ENCODE data around the gene CHID1. TPM values are rescaled to one million over a fixed set of nuclear protein-coding genes. Genes with fewer than 3 reads are reported as not detected.
A peak's percentile ranks its signal among the peaks of the same experiment; 100 is the strongest.

Gene CHID1
- total RNA-seq, 1 experiment from 2014 or later = 85.6 TPM

DNA sequence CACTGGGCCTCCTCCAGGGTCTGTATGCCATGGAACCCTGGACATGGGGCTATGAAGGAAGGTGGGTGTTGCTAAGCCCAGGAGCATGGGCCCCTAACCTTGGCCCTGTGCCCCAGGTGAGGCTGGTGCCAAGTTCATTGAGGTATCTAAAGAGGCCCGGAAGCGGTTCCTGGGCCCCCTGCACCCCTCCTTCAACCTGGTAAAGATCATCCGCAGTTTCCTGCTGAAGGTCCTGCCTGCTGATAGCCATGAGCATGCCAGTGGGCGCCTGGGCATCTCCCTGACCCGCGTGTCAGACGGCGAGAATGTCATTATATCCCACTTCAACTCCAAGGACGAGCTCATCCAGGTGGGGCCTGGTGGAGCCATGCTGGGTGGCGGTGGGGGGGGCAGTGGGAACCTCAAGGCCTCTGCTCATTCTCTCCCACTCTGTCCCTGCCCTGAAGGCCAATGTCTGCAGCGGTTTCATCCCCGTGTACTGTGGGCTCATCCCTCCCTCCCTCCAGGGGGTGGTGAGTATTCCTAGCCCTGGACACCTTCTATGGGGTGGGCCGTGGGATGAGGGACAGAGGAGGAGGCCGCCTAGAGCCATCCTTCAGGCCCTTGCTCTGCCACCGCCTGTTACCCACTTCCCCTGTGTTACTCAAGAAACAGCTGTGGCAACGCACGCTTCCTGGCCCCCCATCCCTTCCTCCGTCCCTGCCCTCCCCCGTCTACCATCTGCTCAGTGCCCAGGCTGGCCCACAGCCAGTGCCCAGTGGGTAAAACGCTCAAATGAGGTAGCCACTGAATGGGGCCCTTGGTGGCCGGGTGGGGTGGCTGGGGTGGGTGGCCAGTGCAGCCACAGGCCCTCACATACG is 88.9 kb downstream of the CHID1 start:
- Histone ChIP-seq H3K79me2 (ENCODE audit: low read depth) (peaks cover 19% of the 10 kb centered on the region), H3K27me3 (ENCODE audit: insufficient read depth, low read depth) (no peaks in the 10 kb centered on the region), H3K4me2 (peak overlapping the region; percentile 90), H3K36me3 (ENCODE audit: low read depth) (no peaks in the 10 kb centered on the region), H3K4me3 (peak overlapping the region; percentile 84; the same call in 1 of the 2 replicates), H3F3A (ENCODE audit: insufficient read depth, low read depth) (peaks cover 30% of the 10 kb centered on the region; the same call in 1 of the 2 replicates), H4K20me1 (ENCODE audit: insufficient read depth) (peaks cover 26% of the 10 kb centered on the region), H2AFZ (no peak overlapping the region), H3K4me1 (replicated peaks; ENCODE audit: insufficient read depth) (peaks cover 31% of the 10 kb centered on the region), H3K9me3 (ENCODE audit: insufficient read depth, low read depth) (no peaks in the 10 kb centered on the region), H3K27ac (no peak overlapping the region), H3K9me2 (ENCODE audit: insufficient read depth) (no peaks in the 10 kb centered on the region)
- intact Hi-C loops (cut with micrococcal nuclease; ENCODE audit: unreplicated experiment) = no loop called here
- no peak for TF ChIP-seq EZH2 (IDR thresholded peaks at IDR 0.05; ENCODE audit: low read depth)
- TF ChIP-seq, protein P1, sequence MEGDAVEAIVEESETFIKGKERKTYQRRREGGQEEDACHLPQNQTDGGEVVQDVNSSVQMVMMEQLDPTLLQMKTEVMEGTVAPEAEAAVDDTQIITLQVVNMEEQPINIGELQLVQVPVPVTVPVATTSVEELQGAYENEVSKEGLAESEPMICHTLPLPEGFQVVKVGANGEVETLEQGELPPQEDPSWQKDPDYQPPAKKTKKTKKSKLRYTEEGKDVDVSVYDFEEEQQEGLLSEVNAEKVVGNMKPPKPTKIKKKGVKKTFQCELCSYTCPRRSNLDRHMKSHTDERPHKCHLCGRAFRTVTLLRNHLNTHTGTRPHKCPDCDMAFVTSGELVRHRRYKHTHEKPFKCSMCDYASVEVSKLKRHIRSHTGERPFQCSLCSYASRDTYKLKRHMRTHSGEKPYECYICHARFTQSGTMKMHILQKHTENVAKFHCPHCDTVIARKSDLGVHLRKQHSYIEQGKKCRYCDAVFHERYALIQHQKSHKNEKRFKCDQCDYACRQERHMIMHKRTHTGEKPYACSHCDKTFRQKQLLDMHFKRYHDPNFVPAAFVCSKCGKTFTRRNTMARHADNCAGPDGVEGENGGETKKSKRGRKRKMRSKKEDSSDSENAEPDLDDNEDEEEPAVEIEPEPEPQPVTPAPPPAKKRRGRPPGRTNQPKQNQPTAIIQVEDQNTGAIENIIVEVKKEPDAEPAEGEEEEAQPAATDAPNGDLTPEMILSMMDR (conservative IDR thresholded peaks at IDR 0.05) = no peak
- DNase-seq = peak in 1 of 2 experiments; percentile 30
- CTCF ChIA-PET = no interaction called here
- POLR2A ChIA-PET (ENCODE audit: unreplicated experiment) = interaction anchor here (0.7 kb wide), 1 partner anchor 13 kb away, joined by 13 read pairs; no protein-coding TSS in a partner anchor
- BruUV-seq (replicated peaks) = no TSS peak

DNA sequence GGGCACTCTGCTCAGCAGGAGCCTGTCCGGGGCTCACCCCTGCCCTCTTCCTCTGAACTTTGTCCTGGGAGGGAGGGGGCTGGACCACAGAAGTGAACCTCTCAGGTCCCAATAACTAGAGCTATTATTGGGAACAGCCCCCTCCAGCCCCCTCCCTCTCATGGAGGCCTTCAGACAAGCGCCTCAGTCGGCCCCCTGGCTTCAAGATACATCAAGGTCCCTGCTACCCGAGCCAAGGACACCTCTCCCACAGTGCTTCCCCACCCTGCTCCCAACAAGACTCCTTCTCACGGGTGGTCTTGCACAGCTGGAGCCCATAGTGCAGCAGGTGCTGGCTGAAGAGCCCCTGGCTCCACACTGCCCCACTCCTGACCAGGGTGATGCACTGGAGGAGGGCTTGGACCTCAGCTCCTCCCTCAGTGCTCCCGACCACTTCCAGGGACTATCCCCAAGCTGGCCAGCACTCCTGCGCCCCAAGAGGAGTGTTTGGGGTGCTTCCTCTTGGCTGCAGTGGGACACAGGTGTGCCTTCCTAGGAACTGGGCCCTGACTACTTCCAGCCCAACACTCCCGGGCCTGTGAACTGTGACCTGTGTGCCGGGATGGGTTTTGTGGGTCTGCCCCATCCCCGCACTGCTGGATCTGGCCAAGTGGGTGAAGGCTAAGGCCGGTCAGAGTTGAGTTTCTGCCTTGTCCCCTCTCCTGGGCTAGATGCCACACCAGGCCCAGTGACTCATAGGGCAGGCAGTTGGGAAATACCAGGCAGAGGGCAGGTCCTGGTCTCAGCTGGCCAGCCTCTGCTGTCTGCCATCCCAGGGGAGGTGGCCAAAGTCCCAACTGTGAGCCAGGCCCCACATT is 89.7 kb downstream of the CHID1 start:
- no peak for TF ChIP-seq EZH2 (IDR thresholded peaks at IDR 0.05; ENCODE audit: low read depth)
- TF ChIP-seq, protein P1 (conservative IDR thresholded peaks at IDR 0.05) = no peak
- Histone ChIP-seq H2AFZ (no peak overlapping the region), H3K27ac (peak overlapping the region; percentile 61), H3K36me3 (ENCODE audit: low read depth) (no peaks in the 10 kb centered on the region), H3K4me3 (peak overlapping the region; percentile 84), H3K79me2 (ENCODE audit: low read depth) (peaks cover 19% of the 10 kb centered on the region), H4K20me1 (ENCODE audit: insufficient read depth) (peaks cover 26% of the 10 kb centered on the region), H3F3A (ENCODE audit: insufficient read depth, low read depth) (peaks cover 30% of the 10 kb centered on the region; the same call in 1 of the 2 replicates), H3K9me3 (ENCODE audit: insufficient read depth, low read depth) (no peaks in the 10 kb centered on the region), H3K27me3 (ENCODE audit: insufficient read depth, low read depth) (no peaks in the 10 kb centered on the region), H3K4me1 (replicated peaks; ENCODE audit: insufficient read depth) (peaks cover 23% of the 10 kb centered on the region), H3K4me2 (peak overlapping the region; percentile 90), H3K9me2 (ENCODE audit: insufficient read depth) (no peaks in the 10 kb centered on the region)
- DNase-seq = peak; percentile 79 to 81
- ChIA-PET CTCF (no interaction called here), POLR2A (ENCODE audit: unreplicated experiment) (interaction anchor here (0.7 kb wide), 1 partner anchor 24 kb away, joined by 4 read pairs; no protein-coding TSS in a partner anchor)
- BruUV-seq (replicated peaks) = no TSS peak
- intact Hi-C loops (cut with micrococcal nuclease; ENCODE audit: unreplicated experiment) = no loop called here

All from PC-9 (cell line).